HT1080 (cell line): Measurements from ENCODE around the gene SH3RF3. TPM values are rescaled to one million over a fixed set of nuclear protein-coding genes. Genes with fewer than 3 reads are reported as not detected.

ENCODE experiments used
- DNase-seq: peaks from one replicate; pipeline ENCODE4 v3.0.0-alpha.2; 2015; ENCODE audit warnings: low read depth
- total RNA-seq: library from RNA; depleted of rRNA; stranded (reverse); fragments of >200 nt; shearing (Covaris generic); gene quantifications from 2 replicates; pipeline ENCODE4 v1.2.3, GENCODE V29; 2014

The SH3RF3 gene
- total RNA-seq, 1 experiment from 2014 or later, result 5.0 TPM

GRCh38 chr2:109138449-109138848, 9.4 kb downstream of the SH3RF3 start:
- DNase-seq, result no peak

- no peak for DNase-seq
These were observed 10.0 kb downstream of the SH3RF3 start for GRCh38 chr2:109139002-109139401.

GRCh38 chr2:109139865-109140396, 10.9 kb downstream of the SH3RF3 start:
- DNase-seq, result no peak

- DNase-seq, result no peak
These were observed 12.1 kb downstream of the SH3RF3 start for GRCh38 chr2:109141006-109141600.

- DNase-seq, result no peak
These were observed 12.8 kb downstream of the SH3RF3 start for GRCh38 chr2:109141727-109142283.

- DNase-seq, result no peak
These were observed 13.6 kb downstream of the SH3RF3 start for GRCh38 chr2:109142416-109143210.

GRCh38 chr2:109143214-109144187, 14.5 kb downstream of the SH3RF3 start:
- no peak for DNase-seq

- DNase-seq, result no peak
These were observed 15.3 kb downstream of the SH3RF3 start for GRCh38 chr2:109144271-109144670.

GRCh38 chr2:109144721-109145120, 15.7 kb downstream of the SH3RF3 start:
- no peak for DNase-seq

- no peak for DNase-seq
These were observed 16.3 kb downstream of the SH3RF3 start for GRCh38 chr2:109145286-109145685.

- DNase-seq, result no peak
These were observed 18.4 kb downstream of the SH3RF3 start for GRCh38 chr2:109147405-109147804.

- no peak for DNase-seq
These were observed 19.2 kb downstream of the SH3RF3 start for GRCh38 chr2:109148117-109148746.

- DNase-seq, result no peak
These were observed 20.1 kb downstream of the SH3RF3 start for GRCh38 chr2:109148991-109149645.

GRCh38 chr2:109150559-109150958, 21.6 kb downstream of the SH3RF3 start:
- no peak for DNase-seq

GRCh38 chr2:109151519-109151918, 22.5 kb downstream of the SH3RF3 start:
- no peak for DNase-seq

GRCh38 chr2:109153005-109153784, 24.2 kb downstream of the SH3RF3 start:
- DNase-seq, result no peak

GRCh38 chr2:109153807-109154206, 24.8 kb downstream of the SH3RF3 start:
- DNase-seq, result no peak

GRCh38 chr2:109154226-109154625, 25.2 kb downstream of the SH3RF3 start:
- no peak for DNase-seq
